GM21381 (cell line): Measurements from ENCODE around the gene PRKCB.
A peak's percentile ranks its signal among the peaks of the same experiment; 100 is the strongest.
"Not testable (repeated sequence)": the region's sequence is repeated elsewhere in the genome, so short reads cannot be mapped to it uniquely, and the experiment has no call there.

Source experiments
- ATAC-seq: cut with Tn5 transposase; IDR thresholded peaks from one replicate; pipeline ENCODE4 v1.9.1; 2021; ENCODE audit warnings: mild to moderate bottlenecking, moderate library complexity; ENCODE audit not compliant: unreplicated experiment

The PRKCB gene

DNA sequence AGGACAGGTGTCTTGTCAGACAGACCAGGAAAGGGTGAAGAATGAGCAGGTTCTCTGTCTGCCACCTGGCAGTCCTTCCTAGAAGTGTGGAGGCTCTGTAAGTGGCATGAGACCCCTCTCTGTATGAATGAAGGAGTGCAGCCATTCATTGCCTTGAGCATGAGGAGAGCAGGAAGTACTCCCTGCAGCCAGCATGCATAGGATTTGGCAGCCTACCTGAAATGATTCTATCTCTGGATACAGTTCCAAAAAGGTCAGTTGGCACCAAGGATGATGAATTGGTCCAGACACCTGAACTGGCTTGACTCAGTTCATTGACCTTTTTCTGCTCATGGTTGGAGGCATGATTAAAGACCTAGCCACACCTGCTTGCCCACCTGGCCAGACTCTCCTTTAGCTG is 163.0 kb downstream of the PRKCB start:
- no peak for ATAC-seq

DNA sequence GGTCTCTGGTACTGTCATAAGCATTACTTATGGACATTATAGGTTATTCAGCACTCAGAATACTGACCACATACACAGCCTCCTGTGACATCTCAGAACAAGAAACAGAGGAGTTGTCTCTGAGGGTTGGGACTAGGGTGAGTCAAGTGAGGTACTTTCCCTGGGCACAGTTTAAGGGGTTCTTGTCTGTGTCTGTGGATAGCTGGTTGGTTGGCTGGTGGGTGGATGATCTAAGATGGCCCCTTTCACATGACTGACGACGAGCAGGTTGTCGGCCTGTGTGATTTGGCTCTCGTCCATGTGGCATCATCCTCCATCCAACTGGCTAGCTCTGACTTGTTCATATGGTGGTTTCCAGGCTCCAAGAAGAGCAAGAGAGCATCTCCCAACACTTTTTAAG is 163.9 kb downstream of the PRKCB start:
- ATAC-seq = no peak

DNA sequence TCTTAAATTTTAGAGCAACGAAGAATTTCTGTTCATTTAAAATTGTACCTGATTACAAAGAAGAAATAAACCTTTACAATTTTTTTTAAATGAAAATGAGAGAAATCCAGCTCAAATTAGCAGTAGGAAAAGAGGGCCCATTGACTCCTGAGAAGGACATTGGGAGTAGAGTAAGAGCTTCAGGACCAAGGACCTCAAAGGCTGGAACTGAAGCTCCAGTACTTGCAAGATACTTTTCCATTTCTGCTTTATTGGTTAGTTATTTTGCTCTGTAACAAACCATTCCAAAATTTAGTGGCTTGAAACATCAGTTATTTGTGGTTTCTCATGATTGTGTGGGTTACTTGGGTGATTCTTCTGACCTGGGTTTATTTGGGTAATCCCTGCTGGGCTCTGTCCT is 165.9 kb downstream of the PRKCB start:
- ATAC-seq = no peak

DNA sequence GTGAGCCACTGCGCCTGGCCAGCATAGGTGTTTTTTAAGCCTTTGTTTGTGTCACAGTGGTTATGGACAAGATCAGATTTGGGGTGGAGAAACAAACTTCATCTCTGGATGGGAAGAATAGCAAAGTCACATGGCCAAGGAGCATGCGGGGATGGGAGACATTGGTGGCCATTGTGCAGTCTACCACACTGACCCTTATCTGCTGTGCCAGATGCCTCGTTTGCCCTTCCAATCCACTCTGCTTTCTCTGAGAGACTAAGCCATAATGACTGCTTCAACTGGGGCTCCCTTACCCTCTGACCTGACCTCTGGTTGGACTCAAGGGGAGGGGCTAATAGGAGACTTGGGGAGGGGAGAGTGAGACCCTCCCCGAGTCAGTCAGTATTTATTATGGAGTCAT is 166.8 kb downstream of the PRKCB start:
- no peak for ATAC-seq

DNA sequence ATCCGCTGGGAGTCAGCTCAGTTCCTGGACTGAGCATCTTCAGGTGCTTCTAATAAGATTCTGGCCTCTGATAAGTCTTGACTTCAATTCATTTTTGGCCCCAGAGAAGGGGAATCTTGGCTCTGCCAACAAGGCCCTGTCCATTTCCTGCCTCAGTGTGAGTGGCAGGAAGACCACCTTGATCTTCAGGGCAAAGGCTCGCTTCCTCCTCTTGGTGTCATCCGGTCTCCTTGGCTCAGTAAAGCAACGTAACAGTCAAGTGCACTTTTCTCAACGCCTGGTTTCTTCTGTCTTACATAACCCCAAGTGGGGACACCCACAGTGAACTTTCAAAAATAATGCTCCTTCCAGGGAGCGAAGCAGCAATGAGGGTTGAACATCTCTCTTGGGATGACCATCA is 169.8 kb downstream of the PRKCB start:
- no peak for ATAC-seq

DNA sequence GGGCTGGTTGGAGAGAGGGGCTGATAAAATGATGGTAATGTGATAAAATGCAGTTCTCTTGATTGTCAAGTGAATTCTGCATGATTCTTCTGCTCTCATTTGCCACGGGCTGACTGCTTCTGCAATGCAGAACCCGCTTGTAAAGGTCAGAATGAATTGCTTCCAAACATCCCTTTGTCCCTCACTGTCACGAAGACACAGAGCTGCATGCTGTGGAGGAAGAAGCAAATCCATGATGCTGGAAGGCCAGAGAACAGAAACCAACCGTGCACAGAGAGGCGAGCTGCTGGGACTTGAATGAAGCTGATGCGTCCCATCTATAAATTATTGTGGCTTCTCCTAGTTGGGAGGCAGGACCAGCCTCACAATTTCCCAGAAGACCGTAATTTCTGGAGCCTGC is 171.6 kb downstream of the PRKCB start:
- ATAC-seq = no peak

DNA sequence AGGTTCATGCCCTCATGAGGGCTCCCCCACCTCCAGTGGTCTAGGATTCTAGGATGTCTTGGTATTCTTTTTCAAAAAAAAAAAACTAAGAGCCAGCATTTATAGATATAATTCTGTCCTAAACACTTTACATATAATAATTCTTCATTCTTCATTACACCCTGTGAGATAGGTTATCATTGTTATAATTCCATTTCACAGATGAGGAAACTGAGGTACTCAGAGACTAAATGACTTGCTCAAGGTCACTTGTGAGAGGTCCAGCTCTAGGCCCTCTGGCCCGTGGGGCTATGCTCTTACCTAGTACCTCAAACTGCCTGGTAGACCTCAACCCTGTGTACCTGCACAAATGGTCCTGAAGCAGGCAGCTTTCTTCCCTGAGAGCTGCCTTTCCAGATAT is 172.2 kb downstream of the PRKCB start:
- no peak for ATAC-seq

DNA sequence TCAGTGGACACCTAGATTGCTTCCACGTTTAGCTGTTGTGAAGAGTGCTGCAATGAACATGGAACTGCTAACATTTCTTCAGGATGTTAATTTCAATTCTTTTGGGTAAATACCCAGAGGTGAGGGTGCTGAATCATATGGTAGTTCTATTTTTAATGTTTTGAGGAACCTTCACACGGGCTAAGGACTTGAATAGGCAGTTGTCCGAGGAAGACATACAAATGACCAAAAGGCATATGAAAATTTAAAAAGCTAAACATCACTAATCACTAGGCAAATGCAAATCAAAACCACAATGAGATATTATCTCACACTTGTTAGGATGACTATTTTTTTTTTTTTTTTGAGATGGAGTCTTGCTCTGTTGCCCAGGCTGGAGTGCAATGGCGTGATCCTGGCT is 173.3 kb downstream of the PRKCB start:
- no peak for ATAC-seq

DNA sequence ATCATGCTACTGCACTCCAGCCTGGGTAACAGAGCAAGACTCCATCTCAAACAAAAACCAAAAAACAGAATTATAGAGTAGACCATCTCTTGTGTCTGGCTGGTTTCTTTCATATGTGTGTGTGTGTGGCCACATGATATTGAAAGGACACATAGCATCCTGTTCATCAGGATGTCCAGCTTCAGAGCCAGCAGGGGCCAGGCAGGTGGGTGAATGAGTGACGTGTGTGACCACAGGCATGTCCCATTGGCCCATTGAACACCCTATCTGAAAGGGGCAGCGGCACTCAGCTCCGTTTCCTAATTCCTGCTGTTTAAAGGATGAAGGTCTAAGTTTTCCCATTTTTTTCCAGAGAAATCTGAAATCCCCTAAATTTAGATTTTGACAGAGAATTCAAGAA is 174.2 kb downstream of the PRKCB start:
- no peak for ATAC-seq

DNA sequence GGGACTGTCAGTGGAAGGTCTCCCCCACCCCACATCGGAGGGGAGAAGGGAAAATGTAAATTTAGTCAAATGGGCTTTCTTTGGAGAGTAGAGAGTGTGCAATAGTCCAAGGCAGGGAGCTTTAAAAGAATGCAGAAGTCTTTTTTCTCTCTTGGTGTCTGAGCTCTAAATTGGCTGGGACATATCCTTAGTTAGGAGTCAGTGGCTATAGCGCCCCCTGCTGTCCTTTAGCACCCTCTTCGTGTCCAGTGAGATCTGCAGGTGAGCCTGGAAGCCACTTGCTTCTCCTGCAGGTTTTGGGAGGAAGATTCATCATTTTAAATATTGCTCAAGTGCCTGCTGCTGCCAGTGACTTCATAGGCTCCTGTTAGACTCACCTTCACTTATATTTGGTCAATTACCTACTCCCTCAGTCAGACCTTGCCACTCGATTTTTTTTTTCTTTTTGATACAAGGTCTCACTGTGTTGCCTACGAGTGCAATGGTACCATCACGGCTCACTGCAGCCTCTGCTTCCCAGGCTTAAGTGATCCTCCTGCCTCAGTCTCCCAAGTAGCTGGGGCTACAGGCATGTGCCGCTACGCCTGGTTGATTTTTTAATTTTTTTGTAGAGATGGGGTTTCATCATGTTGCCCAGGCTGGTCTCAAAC is 174.8 kb downstream of the PRKCB start:
- no peak for ATAC-seq

DNA sequence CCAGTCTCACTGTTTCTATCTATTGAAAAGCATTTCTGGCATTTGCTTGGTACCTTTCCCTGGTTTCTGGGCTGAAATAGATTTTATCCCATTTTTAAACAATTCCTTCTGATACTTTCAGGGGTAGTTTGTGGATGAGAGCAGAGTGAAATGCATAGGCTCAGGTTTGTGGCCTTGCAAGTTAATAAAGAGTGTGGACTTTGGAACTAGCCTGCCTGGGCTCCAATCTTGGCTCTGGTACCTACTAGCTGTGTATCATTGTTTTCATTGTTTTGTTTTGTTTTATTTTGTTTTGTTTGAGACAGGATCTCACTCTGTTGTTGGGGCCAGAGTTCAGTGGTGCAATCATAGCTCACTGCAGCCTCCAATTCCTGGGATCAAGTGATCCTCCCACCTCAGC is 175.5 kb downstream of the PRKCB start:
- no peak for ATAC-seq

DNA sequence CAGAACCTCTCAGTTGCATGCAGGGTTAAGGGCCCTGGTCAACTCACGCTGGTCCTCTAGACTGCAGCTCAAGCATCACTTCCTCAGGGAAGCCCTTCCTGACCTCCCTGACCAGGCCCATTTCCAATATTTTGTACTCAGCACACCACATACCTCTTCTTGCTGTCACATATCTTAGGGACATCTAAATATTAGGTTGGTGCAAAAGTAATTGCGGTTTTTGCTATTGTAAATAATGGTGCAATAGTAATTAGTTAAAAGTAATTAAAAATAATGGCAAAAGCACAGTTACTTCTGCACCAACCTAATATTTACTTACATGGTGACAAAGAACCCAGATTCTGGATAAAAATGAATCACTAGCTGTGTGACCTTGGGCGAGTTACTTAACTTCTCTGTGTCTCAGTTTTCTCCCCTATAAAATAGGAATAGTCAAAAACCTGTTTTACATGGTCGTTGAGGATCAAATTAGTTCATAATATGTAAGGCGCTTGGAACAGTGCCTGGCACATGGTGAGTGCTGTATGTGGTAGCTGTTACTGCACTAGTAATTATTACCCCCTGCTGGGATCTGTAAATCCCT is 177.4 kb downstream of the PRKCB start:
- no peak for ATAC-seq

DNA sequence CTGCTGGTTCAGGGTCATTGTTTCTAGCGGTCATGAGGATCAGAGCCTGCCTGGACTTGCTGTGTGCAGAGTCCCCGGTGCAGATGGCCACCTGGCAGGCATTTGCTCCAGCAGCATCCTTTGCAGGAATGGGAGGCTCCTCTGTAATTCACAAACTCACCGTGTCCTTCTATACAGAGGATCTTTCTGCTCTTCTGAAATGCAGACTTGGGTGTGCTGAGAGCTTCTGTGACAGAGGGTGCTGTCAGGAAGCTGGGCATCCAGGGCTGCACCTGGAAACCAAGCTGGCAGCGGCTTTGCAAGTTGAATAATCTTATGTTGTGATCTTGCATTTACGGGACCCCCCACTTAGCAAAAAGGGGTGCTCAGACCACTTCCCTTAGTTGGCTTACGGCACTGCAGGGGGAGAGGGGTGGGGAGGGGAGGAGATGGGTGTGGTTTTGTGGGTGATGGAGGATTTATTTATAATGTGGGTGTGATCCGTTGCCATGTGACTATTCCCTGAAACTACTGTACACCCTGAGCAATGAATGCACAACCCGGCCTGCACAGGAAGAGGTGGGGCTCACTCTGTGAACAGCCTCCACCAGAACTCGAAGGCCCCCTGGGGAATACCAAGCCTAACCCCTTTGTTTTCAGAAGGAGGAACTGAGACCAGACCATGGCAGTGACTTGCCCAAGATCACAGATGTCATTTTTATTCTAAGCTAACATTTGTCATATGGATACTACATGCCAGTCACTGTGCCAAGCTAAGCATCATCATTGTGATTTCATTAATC is 178.3 kb downstream of the PRKCB start:
- peak; percentile 94 for ATAC-seq

DNA sequence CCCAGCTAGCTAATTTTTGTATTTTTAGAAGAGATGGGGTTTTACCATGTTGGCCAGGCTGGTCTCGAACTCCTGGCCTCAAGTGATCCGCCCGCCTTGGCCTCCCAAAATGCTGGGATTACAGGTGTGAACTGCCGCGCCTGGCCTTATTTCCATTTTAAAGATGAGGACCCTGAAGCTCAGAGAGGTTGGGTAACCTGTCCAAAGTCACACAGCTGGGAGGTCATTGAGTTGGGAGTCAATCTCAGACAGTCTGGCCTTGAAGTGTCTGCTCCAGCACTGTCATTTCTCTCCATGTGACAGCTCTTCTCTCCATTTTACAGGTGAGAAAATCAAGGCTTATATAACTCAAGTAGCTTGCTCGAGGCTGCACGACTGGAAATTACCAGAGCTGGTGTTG is 179.2 kb downstream of the PRKCB start:
- not testable (repeated sequence) for ATAC-seq

DNA sequence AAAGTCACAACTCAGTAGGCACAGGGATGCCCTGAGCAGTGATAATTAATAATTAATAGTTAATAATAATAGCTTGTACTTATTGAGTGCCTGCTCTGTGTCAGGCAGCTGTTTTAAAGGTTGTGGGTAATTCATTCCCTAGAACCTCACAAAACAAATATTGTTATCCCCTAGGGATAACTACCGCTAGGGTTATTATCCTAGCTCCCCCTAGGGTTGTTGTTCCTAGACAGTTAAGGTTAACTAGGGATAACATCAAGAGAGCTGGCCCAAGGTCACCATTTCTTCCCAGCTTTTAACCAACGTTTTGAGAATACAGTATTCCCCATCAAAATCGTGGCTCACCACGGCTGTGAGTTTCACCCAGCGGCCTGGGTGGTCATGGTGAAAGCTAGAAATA is 180.1 kb downstream of the PRKCB start:
- ATAC-seq = no peak

DNA sequence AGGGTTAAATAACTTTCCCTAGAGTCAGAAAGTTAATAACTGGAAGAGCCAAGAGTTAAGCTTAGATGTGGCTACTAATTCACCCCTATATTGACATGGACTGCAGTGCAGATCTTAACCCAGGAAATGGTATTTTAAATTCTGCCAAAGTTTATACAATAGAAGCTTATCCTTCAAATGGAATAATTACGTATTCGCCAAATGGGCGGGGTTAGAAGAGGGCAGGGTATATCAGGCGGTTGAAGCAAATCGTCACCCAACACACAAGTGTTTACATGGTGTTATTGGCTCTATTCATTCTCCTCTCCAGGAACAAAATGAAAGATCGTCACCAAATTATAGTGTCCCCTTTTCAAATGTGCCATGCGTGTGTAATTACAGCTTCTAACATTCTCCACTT is 182.7 kb downstream of the PRKCB start:
- ATAC-seq = no peak

DNA sequence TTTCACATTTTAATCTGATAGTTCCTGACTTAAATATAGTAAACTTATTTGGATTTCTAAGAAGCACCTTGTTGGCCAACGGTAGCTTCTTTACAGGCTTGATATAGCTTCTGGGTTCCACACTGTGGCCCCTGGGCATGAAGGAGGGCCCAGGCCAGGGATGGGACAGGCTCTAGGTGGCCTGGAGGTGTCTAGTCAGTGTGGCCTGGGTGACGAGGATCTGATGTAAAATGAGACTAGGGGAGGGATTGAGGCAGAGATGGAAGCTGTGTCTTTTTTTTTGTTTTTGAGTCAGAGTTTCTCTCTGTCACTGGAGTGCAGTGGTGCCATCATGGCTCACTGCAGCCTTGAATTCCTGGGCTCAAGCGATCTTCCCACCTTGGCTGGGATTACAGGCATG is 187.0 kb downstream of the PRKCB start:
- no peak for ATAC-seq

DNA sequence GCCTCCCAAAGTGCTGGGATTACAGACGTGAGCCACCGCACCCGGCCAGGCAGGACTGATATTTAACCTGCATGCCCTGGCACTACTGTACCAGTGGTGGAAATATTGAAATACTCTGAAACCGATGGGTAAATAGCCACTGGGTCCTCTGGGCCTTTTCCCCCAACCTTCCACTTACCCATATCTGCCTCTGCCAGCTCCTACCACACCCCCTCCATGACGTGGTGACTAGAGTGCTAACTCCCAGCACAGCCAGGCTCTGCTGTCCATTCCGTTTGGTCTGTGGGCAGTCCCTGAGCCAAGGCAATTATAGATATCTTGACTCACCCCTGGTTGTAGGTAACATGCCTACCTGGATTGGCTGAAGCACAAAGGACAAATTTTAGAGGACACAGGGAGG is 187.8 kb downstream of the PRKCB start:
- no peak for ATAC-seq

DNA sequence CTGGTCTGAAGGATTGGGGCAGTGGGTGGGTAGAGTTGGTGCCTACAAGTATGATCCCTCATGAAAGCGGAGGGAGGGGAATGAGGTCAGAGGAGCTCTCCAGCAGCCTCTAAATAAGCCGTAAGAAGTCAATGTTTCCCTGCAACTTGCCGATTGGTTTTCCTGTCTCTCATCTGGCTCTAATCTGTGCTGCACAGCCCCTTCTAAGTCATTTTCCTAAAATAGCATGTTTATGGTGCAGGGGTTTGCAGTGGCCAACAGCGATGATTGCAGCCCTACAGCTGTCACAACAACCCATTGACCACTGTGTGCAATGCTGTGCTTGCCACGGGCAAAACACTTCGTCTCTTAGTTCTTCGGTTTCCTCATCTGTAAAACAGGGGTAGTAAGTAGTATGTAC is 189.2 kb downstream of the PRKCB start:
- no peak for ATAC-seq

DNA sequence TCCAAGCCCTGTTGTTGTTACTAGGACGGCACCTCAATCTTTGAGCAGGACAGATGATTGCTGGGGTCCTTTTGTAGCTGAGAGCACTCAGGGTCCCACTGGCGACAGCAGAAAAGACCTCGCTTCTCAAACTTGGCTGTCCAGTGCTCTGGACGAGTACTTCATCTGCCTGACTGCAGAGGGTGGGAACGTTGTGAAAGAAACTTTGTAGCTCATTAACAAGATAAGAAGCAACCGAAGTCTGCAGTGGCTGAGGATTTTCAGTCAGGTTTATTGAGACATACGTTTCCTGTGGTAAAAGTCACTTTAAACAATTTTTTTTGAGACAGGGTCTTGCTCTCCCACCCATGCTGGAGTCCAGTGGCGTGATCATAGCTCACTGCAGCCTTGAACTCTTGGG is 191.7 kb downstream of the PRKCB start:
- no peak for ATAC-seq

DNA sequence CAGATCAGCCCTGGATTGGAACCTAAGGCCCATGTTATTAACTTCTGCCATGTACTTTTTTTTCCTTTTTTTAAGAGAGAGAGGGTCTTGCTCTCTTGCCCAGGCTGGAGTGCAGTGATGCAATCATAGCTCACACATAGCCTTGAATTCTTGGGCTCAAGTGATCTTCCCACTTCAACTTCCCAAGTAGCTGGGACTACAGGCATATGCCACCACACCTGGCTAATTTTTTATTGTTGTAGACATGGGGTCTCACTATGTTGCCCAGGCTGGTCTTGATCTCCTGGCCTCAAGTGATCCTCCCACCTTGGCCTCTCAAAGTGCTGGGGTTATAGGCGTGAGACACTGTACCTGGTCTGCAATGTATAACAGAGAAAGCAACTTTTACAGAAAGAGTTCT is 194.1 kb downstream of the PRKCB start:
- not testable (repeated sequence) for ATAC-seq

DNA sequence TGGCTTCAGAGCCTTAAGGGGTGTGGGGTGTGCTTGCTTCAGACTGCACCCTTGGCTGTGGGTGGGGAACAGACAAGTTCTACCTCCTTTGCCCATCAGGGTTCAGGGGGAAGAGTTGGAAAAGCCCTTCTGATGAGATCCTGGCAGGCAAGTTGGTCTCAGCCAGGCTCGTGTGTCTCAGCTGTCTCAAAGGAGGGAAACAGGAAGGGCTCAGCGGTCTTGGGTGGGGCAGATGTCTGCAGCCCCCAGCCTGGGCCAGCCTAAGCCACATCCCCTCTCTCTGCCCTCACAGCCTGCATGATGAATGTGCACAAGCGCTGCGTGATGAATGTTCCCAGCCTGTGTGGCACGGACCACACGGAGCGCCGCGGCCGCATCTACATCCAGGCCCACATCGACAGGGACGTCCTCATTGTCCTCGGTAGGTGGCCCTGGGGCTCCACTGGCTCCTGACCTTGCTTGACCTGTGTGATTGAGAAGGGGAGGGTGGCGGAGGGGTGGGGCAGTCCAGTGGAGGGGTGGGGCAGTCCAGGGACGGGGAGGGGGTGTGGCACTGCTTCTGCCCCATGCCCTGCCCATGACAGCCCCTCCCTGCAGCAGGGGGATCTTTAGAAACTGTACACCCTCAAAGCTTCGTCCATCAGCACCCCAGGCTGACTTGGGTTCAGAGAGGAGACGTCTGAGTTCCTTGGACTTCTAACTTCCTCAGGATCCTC is 199.5 kb downstream of the PRKCB start:
- ATAC-seq = no peak
